Left ventricle myocardium superior (tissue), 1 donor: Measurements from ENCODE around the gene GOLPH3. TPM values are rescaled to one million over a fixed set of nuclear protein-coding genes. Genes with fewer than 3 reads are reported as not detected.
A peak's percentile ranks its signal among the peaks of the same experiment; 100 is the strongest.

Experiments
- ATAC-seq: fragments of 200-7000 bp; cut with Tn5 transposase; one replicate; pipeline ENCODE4 v1.9.1; 2020; ENCODE audit warnings: mild to moderate bottlenecking, moderate library complexity
- DNase-seq: peaks from one replicate; pipeline ENCODE4 v3.0.0-alpha.2; 2020
- intact Hi-C: fragments of 100-400 bp; cut with micrococcal nuclease; formaldehyde crosslinking; loops from one replicate; pipeline ENCODE4 v1.11.0; 2022
- total RNA-seq: library from RNA; stranded (reverse); fragmentation: NEBNext Ultra II Directional; extraction: Animal tissue kit (Norgen Biotek cat#: 25700); gene quantifications from one replicate; pipeline ENCODE4 v1.2.1, GENCODE V29; 2021
- donor health status: DM: no; HTN: yes; CAD: no; lungs with severe emphysema.

GOLPH3 gene
- total RNA-seq, 1 donor from 2014 or later = 41.2 TPM

DNA sequence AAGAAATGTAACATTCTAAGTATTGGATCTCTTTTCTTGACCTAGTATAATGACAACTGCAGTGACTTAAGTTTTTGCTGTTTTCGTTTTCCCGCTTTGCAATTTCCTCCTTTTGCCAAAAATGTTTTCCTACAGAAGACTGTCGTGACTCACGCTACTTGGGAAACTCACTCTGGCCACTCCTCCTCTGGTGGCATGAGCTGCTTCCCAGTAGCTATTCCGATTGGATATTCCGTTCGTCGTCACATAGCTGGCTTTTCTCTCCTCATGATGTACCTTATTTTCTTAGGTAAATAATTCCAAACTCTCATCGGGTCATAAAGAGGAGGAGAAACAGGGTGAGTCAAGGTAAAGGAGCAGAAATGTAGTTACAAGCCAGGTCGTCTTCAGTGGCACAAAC lies 64.9 kb downstream of the GOLPH3 start:
- ATAC-seq (no peak), DNase-seq (no peak)
- intact Hi-C loops = no loop called here

DNA sequence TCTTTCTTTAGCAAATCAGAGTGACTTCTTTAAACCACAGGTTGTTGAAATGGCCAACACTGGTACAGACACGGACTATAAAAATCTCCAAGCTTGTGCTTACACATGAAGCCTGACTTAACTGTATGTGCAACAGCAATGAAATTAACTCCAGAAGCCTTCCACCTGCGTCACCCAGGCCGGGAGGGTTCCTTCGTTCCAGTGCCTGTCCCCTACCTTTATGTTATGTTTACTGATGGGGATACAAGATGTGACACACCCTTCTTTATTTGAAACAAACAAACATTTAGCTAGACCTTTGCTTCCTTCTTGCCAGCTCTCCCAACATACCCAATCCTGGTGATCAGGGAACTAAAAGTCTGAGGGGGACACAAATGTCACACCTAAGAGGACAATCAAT lies 66.0 kb downstream of the GOLPH3 start:
- ATAC-seq (no peak), DNase-seq (no peak)
- intact Hi-C loops = no loop called here

DNA sequence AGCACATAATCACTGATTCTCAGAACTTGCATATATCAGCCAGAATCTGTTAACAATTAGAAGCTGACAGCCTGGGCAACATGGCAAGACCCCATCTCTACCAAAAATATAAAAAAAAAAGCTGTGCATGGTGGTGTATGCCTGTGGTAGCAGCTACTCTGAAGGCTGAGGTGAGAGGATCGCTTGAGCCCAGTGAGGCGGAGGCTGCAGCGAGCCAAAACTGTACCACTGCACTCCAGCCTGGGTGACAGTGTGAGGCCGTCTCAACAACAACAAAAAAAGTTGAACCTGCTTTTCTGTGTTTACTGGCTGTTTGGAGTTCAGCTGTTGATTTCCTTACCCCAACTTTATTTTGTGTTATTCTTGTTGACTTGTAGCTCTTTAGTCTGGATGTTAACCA lies 66.8 kb downstream of the GOLPH3 start:
- ATAC-seq = no peak
- intact Hi-C loops = no loop called here
- DNase-seq = no peak

DNA sequence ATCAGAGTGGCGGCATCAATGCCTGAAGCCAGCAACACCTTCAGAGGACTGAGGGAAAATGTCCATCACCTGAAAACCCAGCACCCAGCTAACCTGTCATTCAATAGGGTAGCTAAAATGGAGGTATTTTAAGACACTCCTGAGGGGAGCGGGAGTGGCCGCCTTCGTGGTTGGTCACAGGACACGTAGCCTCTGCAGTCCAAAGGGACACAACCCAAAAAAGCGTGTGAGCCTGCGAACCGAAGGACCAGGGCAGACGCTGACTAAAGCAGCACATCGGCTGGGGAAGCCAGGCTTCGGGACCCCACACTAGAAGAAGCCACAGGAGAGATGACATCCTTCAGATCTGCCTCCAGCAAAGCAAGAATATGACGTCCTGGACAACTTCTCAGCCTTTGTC lies 70.6 kb downstream of the GOLPH3 start:
- no peak for ATAC-seq
- no peak for DNase-seq
- intact Hi-C loops = no loop called here

DNA sequence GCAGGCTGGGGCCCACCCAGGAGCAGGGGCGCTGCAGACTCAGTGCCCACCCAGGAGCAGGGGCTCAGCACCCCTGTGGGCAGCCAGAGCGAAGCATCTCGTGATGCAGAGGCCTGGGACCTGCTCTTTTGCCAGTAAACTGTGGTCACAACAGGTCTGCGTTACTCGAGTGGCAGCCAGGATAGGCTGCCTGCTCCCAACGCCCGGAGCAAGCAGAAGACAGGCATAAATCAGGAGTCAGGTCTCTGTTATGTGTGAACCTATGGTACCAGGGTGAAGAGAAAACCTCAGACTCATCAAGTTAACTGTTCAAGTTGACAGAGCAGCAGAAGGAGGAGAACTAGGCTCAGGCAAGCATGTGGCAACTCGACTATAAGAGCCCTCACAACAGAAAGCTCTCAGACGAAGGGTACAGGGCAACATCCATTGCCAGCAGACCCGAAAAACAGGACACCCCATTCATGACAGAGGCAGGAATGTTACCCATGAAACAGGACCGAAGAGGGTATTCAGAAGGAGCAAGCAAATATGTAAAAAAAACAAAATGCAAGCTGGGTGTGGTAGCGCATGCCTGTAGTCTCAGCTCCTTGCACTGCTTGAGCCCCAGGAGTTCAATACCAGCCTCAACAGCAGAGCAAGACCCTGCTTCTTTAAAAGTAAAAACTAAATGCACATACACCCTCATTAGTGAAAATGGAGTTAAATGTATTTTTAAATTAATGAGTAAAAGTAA lies 71.7 kb downstream of the GOLPH3 start:
- intact Hi-C loops = no loop called here
- ATAC-seq (no peak), DNase-seq (no peak)

DNA sequence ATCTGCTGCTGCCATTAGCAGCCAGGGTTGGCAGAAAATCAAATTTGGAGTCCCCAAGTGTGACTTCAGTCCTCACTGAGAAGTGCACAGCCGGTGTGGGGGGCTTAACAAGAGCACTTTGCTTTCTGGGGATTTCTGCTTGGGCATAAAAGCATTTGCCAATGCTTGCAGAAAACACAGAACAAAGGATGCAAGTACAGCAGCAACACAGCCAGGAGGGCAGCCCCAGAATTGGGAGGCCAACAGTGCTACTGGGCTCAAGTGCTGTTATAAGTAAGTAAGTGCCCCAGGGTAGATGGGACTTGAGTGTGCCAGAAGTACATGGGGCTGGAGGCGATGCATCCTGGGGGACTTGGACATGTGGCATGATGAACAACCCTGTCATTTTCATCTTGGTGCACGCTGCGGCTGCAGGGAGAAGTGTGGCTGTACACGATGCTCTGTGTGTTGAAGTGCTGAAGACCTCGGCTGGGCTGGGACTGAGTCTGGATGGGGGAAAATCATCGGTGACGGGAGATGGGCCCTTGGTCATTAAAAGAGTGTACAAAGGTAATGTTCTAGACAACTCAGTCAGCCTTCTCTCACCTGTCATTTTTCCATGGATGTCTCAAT lies 73.3 kb downstream of the GOLPH3 start:
- intact Hi-C loops = no loop called here
- no peak for DNase-seq
- no peak for ATAC-seq

DNA sequence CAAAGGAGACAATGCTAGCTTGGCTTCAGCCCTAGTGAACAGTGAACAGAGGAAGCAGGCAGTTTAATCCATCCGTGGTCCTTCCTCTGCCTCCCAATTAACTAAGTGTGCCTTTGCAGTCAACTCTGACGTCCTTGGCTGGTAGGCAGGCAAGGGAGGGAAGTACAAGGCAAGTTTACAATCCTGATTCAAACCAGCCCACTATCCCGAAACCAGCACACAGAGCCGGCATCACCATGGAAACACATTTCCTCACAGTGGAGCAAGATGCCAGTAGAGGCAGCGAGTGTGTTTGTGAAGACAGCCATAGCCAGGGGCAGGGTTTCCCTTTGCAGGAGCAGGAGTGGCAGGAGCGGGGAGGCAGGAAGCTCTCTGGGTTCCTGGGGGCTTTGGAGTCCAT lies 73.9 kb downstream of the GOLPH3 start:
- intact Hi-C loops = no loop called here
- DNase-seq = no peak
- ATAC-seq = no peak

DNA sequence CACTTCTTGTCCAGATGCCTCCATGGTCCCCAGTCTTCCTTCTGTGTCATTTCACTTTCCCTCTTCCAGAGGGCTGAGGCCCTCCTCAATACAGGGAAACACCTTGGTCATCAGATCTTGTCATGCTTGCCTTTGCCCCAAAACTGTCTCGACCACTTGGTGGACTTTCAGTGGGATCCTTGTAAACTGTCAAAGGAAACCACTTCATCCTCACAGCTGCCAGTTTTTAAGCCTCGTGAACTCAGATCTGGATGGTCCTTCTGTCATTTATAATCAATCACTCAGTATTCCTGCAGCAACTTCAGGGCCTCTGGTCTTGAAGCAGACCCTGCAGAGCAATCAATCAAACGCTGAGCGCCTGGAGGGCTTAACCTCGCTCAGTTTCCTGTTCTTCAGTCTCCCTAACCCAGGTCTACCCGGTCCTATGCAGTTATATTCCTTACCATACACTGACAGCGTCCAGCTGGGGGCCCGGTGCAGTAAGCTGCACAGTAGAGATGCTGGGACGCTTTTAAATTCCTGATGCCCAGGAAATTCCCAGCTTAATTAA lies 74.6 kb downstream of the GOLPH3 start:
- no peak for DNase-seq
- ATAC-seq = no peak
- intact Hi-C loops = no loop called here

DNA sequence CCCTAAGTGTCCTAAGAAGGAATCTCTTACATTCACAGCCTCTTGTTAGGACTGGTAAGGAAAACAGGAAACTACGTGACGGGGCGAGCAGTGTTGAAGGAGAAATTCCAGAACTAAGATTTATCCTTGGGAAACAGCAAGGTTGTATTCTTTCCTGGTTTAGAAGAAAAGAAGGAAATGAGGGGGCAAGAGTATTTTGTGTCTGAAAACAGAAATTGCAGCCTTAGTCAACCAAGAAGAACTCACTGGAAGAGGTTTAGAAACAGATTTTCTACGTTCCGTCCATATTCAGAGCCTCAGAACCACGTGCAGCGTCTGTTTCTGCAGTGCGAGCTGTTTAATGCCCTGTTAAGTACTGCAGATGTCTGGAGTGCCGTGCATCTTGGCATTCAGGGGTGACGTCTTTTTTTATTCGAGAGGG lies 75.2 kb downstream of the GOLPH3 start:
- intact Hi-C loops = no loop called here
- ATAC-seq = peak; percentile 46
- DNase-seq = no peak

DNA sequence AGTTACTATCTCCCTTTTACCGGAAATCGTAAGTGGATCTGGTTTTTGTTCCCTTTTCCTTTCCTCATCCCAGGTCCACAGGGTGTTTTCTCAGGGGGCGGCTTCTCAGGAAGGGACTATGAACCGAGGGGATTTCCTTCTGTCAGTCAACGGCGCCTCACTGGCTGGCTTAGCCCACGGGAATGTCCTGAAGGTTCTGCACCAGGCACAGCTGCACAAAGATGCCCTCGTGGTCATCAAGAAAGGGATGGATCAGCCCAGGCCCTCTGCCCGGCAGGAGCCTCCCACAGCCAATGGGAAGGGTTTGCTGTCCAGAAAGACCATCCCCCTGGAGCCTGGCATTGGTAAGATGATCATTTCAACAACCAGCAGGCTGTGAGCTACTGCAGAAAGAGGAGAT lies 75.8 kb downstream of the GOLPH3 start:
- ATAC-seq (peak; percentile 16), DNase-seq (peak; percentile 43)
- intact Hi-C loops = no loop called here

DNA sequence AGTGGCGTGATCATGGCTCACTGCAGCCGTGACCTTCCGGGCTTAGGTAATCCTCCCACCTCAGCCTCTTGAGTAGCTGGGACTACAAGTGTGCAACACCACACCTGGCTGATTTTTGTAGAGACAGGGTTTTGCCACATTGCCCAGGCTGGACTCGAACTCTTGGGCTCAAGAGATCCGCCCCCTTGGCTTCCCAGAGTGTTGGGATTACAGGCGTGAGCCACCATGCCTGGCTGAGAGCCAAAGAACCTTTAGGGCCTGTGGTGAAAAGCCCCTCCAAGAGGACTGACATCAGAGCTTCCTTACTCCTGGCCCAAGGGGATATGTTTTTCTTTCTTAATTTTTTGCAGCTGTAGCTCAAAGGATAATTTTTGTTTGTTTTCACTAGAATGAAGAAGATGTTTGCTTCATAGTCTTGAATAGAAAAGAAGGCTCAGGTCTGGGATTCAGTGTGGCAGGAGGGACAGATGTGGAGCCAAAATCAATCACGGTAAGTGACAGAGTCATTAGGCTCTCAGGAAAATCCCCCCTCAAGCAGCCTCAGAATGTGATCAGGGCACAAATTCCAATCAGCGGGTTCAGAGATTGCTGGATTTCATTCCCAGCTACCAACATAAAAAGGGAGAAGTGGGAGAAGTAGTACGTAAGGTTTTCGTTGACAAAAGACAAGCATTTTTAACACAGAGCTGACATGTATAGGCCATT lies 77.1 kb downstream of the GOLPH3 start:
- no peak for DNase-seq

DNA sequence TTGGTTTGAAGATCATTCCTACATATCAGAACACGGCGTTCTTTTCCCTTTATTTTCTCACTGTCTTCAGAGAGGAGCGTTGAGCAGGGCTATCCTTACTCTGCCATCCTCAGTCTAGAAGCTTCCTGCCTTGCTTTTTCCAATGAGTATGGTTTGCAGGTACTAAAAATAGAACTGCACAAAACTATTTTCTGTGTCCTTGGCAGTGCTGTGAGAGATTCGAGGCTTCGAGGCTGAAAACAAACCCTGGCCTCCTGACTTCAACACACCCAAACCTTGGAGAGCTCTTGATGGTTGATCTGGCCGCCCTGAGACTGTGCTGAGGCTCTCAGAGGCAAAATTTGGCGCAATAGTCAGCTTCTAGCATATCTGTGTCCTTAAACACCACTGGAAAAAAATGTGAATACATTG lies 78.9 kb downstream of the GOLPH3 start:
- DNase-seq = no peak

More for the DNA sequence above, 77.1 kb downstream of the GOLPH3 start:
- intact Hi-C loops = no loop called here
- ATAC-seq = no peak

DNA sequence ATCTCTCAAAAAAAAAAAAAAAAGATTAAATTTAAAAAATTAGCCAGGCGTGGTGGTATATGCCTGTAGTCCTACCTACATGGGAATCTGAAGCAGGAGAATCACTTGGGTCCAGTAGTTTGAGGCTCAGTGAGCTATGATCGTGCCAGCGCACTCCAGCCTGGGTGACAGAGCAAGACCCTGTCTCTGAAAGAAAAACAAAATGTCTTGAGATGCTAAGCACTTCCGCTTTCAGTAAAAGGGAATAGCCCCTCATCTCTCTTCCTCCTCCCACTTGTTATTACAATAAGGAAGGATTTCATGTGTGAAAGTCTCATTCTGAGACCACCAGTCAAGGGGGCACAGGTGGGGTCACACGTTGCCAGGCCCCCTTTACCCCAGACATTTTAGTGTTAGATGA lies 79.4 kb downstream of the GOLPH3 start:
- DNase-seq = no peak
- intact Hi-C loops = no loop called here
- no peak for ATAC-seq

More for the DNA sequence above, 78.9 kb downstream of the GOLPH3 start:
- intact Hi-C loops = no loop called here
- peak; percentile 21 for ATAC-seq

DNA sequence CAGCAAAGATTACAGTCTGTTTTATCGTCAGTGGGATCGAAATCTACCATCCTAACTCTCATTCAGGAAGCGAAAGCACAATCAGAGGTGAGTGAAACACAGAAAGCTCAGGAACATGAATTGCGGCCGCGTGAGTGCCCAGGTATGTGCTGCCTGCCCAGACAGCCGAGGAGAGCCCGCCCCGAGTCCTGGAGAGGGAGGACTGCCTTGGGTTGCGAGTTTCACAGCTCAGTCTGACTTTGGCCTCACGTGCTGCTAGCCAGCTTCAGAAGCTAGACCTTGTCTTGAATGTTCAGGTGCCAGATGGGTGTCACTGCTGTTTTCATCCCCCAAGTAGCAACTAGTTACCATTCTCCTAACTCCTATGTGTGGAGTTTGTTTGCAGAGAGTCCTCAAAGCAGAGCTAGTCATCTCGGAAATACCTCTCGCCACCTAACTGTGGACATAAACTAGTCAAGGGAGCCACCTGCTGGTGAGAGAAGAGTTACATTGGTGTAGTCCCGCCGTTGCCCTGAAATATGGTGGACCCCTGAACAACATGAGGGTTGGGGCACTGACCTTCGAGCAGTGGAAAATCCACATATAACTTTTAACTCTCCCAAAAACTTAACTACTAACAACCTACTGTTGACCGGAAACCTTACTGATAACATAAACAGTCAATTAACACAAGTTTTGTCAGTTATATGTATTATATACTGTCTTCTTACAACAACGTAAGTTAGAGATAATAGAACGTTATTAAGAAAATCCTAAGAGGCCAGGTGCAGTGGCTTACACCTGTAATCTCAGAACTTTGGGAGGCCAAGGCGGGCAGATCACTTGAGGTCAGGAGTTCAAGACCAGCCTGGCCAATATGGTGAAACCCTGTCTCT lies 80.9 kb downstream of the GOLPH3 start:
- ATAC-seq (peak; percentile 79), DNase-seq (no peak)
- intact Hi-C loops = no loop called here

DNA sequence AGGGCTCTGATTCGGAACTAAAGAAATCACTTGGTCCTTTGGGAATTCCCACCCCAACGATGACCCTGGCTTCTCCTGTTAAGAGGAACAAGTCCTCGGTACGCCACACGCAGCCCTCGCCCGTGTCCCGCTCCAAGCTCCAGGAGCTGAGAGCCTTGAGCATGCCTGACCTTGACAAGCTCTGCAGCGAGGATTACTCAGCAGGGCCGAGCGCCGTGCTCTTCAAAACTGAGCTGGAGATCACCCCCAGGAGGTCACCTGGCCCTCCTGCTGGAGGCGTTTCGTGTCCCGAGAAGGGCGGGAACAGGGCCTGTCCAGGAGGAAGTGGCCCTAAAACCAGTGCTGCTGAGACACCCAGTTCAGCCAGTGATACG lies 83.4 kb downstream of the GOLPH3 start:
- ATAC-seq = no peak
- intact Hi-C loops = no loop called here
- DNase-seq = no peak

DNA sequence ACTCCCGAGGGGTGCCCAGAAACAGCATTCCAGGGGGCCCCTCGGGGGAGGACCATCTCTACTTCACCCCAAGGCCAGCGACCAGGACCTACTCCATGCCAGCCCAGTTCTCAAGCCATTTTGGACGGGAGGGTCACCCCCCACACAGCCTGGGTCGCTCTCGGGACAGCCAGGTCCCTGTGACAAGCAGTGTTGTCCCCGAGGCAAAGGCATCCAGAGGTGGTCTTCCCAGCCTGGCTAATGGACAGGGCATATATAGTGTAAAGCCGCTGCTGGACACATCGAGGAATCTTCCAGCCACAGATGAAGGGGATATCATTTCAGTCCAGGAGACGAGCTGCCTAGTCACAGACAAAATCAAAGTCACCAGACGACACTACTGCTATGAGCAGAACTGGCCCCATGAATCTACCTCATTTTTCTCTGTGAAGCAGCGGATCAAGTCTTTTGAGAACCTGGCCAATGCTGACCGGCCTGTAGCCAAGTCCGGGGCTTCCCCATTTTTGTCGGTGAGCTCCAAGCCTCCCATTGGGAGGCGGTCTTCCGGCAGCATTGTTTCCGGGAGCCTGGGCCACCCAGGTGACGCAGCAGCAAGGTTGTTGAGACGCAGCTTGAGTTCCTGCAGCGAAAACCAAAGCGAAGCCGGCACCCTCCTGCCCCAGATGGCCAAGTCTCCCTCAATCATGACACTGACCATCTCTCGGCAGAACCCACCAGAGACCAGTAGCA lies 83.9 kb downstream of the GOLPH3 start:
- DNase-seq (no peak), ATAC-seq (no peak)
- intact Hi-C loops = no loop called here

DNA sequence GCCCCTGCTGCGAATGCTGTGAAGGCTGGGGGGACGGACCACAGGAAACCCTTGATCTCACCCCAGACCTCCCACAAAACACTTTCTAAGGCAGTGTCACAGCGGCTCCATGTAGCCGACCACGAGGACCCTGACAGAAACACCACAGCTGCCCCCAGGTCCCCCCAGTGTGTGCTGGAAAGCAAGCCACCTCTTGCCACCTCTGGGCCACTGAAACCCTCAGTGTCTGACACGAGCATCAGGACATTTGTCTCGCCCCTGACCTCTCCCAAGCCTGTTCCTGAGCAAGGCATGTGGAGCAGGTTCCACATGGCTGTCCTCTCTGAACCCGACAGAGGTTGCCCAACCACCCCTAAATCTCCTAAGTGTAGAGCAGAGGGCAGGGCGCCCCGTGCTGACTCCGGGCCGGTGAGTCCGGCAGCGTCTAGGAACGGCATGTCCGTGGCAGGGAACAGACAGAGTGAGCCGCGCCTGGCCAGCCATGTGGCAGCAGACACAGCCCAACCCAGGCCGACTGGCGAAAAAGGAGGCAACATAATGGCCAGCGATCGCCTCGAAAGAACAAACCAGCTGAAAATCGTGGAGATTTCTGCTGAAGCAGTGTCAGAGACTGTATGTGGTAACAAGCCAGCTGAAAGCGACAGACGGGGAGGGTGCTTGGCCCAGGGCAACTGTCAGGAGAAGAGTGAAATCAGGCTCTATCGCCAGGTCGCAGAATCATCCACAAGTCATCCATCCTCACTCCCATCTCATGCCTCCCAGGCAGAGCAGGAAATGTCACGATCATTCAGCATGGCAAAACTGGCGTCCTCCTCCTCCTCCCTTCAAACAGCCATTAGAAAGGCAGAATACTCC lies 84.7 kb downstream of the GOLPH3 start:
- intact Hi-C loops = no loop called here
- DNase-seq (no peak), ATAC-seq (no peak)

DNA sequence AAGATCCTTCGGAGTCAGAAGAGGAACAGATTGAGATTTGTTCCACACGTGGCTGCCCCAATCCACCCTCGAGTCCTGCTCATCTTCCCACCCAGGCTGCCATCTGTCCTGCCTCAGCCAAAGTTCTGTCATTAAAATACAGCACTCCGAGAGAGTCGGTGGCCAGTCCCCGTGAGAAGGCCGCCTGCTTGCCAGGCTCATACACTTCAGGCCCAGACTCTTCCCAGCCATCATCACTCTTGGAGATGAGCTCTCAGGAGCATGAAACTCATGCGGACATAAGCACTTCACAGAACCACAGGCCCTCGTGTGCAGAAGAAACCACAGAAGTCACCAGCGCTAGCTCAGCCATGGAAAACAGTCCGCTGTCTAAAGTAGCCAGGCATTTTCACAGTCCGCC lies 85.9 kb downstream of the GOLPH3 start:
- ATAC-seq (no peak), DNase-seq (no peak)
- intact Hi-C loops = no loop called here
